Peyer's patch (tissue), 4 donors: ENCODE data around the gene SURF2. TPM values are rescaled to one million over a fixed set of nuclear protein-coding genes. Genes with fewer than 3 reads are reported as not detected.

Experiments used
- DNase-seq, 3 donors: peaks; one replicate each; pipeline ENCODE4 v3.0.0-alpha.2; 2017 to 2019
- H3K27ac ChIP-seq, 4 donors: fragments of 200-600 bp; sonication (generic); one replicate each; pipeline ENCODE4 v1.5.1; 2016 to 2019
- H3K27me3 ChIP-seq, 2 donors: fragments of 200-600 bp; sonication (generic); one replicate each; pipeline ENCODE4 v1.5.1; 2019
- H3K36me3 ChIP-seq, 3 donors: fragments of 200-600 bp; sonication (generic); one replicate each; pipeline ENCODE4 v1.5.1; 2016 to 2019
- H3K4me1 ChIP-seq, 4 donors: fragments of 200-600 bp; sonication (generic); one replicate each; pipeline ENCODE4 v1.5.1; 2016 to 2019
- H3K4me3 ChIP-seq, 4 donors: fragments of 200-600 bp; sonication (generic); 1 replicate in 3 of 4; 2 replicates in 1 of 4; pipeline ENCODE4 v1.5.1; 2016 to 2019; ENCODE audit warnings: mild to moderate bottlenecking in 1 of 4
- H3K9me3 ChIP-seq, 4 donors: fragments of 200-600 bp; sonication (generic); one replicate each; pipeline ENCODE4 v1.5.1; 2016 to 2019; ENCODE audit warnings: mild to moderate bottlenecking in 1 of 4
- POLR2A ChIP-seq, 2 donors: fragments of 450-650 bp; IDR thresholded peaks; one replicate each; pipeline ENCODE4 v1.5.1; 2017; ENCODE audit warnings: antibody characterized with exemption in 2 of 2, mild to moderate bottlenecking in 2 of 2, moderate library complexity in 2 of 2
- total RNA-seq, 4 donors: library from RNA; depleted of rRNA; stranded (reverse); fragments of >200 nt; gene quantifications; one replicate each; pipeline ENCODE4 v1.1.0, GENCODE V29; 2016
- TF ChIP-seq, protein P1 (sequence below), 6 experiments: fragments of 450-650 bp in 4 of 6; fragments of 200-600 bp in 2 of 6; sonication (generic) in 1 of 6; IDR thresholded peaks; one replicate each; pipeline ENCODE4 v1.5.1; 2017 to 2019; ENCODE audit warnings: antibody characterized with exemption in 6 of 6, mild to moderate bottlenecking in 3 of 6, moderate library complexity in 1 of 6

Gene SURF2
- total RNA-seq, 4 donors from 2014 or later, result 5.4 to 18.9 (median 15.3) TPM

DNA sequence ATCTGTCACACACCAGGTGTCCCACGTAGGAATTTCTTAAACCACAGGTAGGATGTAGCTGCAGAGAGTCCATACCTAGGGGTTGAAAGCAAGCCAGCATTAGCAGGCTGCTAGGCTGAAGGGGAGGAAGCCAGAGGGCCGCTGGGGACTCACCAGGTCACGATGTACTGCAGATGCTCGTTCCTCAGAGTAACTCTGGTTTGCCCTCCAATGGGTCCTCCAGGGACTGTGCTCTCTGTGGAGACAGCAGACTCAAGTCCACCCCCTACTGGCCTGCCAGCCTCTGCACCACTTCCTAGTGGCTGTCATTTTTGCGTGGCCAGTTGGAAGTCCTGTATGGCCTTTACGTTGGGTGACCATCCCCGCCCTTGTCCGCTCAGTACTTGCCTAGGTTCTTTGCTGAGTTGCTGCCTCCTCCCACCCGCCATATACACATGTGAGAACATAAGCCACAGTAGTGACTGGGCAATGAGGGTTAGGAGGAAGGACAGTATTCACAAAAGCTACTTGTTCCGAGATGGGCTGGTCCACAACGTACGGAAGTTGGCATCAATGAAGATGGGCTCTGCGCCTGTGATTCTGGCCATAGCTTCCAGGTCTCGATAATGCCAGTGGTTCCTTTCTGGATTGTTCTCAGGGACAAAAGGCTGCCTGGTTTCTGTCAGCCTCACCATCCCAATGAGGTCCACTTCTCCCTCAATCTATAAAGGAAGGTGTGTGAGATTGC is 4.3 kb upstream of the SURF2 start:
- no peaks in the 10 kb centered on the region for H3K27me3 ChIP-seq
- peak in 2 of 3 donors; percentile 39 to 67 for DNase-seq
- H3K4me1 ChIP-seq, result peaks cover 0 to 29% (median 20%) of the 10 kb centered on the region in 4 donors
- H3K27ac ChIP-seq, result no peak overlapping the region
- H3K4me3 ChIP-seq, result no peak overlapping the region
- TF ChIP-seq, protein P1, sequence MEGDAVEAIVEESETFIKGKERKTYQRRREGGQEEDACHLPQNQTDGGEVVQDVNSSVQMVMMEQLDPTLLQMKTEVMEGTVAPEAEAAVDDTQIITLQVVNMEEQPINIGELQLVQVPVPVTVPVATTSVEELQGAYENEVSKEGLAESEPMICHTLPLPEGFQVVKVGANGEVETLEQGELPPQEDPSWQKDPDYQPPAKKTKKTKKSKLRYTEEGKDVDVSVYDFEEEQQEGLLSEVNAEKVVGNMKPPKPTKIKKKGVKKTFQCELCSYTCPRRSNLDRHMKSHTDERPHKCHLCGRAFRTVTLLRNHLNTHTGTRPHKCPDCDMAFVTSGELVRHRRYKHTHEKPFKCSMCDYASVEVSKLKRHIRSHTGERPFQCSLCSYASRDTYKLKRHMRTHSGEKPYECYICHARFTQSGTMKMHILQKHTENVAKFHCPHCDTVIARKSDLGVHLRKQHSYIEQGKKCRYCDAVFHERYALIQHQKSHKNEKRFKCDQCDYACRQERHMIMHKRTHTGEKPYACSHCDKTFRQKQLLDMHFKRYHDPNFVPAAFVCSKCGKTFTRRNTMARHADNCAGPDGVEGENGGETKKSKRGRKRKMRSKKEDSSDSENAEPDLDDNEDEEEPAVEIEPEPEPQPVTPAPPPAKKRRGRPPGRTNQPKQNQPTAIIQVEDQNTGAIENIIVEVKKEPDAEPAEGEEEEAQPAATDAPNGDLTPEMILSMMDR (IDR thresholded peaks at IDR 0.05), result peak in 4 of 6 experiments; percentile 42 to 63 (median 56)
- no peak for TF ChIP-seq POLR2A (IDR thresholded peaks at IDR 0.05)
- H3K9me3 ChIP-seq, result no peaks in the 10 kb centered on the region
- peaks cover 0 to 50% (median 3%) of the 10 kb centered on the region in 3 donors for H3K36me3 ChIP-seq

DNA sequence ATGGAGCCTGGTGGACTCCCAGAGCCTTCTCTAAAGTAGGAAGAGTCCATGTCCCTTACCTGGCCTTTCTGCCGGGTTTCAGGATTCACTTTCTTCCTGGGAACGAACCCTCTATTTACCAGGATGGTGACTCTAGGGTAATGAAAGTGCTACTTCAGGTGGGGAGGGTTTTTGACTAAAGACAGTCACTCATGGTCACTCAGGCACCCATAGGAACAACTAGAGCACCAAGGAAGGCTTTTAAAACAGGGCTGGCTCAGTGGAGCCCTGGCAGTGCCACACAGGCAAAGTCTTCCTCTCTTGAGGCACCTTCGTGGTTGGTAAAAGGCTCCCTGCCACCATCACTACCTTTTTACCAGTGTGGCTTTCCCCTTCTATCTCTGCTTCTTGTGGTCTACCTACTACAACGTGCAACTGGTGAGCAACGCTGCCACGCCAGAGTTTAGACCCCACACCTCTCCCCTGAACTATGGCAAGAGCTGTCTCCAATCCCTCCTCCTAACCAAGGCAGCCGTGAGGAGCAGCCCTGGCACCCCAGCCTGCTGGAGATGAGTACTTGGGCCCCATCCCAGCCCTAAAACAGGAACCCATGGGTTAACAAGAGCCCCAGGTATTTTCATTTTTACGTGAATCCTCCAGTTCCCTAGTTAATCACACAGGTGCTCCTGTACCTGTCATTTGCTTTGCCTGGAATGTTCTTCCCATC is 3.6 kb upstream of the SURF2 start:
- Histone ChIP-seq H3K27ac (no peak overlapping the region), H3K4me1 (peaks cover 0 to 35% (median 19%) of the 10 kb centered on the region in 4 donors), H3K4me3 (no peak overlapping the region), H3K36me3 (peaks cover 0 to 50% (median 3%) of the 10 kb centered on the region in 3 donors), H3K9me3 (no peaks in the 10 kb centered on the region), H3K27me3 (no peaks in the 10 kb centered on the region)
- DNase-seq, result no peak
- no peak for TF ChIP-seq POLR2A (IDR thresholded peaks at IDR 0.05)
- TF ChIP-seq, protein P1 (IDR thresholded peaks at IDR 0.05), result no peak

DNA sequence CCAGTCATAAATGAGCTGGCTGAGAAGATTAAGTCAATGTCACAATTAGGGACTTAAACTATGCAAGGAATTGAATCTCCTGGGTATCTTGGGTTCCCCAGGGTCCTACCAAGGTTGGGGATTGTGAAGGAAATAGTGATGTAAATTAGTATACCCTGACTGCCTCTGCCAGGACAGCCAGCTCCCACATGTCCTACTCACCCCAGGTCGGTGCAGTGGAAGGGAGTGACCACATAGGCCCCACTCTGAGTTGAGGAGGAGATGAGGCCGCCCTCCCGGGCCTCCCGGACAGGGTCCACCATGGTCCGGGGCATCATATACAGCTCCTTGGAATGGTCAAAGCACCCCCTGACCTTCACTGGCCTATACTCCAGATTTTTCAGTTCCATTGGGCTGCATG is 2.8 kb upstream of the SURF2 start:
- Histone ChIP-seq H3K27ac (no peak overlapping the region), H3K4me1 (peaks cover 0 to 38% (median 19%) of the 10 kb centered on the region in 4 donors), H3K36me3 (peaks cover 0 to 50% (median 3%) of the 10 kb centered on the region in 3 donors), H3K9me3 (no peaks in the 10 kb centered on the region), H3K27me3 (no peaks in the 10 kb centered on the region), H3K4me3 (no peak overlapping the region)
- no peak for DNase-seq
- no peak for TF ChIP-seq POLR2A (IDR thresholded peaks at IDR 0.05)
- TF ChIP-seq, protein P1 (IDR thresholded peaks at IDR 0.05), result no peak

DNA sequence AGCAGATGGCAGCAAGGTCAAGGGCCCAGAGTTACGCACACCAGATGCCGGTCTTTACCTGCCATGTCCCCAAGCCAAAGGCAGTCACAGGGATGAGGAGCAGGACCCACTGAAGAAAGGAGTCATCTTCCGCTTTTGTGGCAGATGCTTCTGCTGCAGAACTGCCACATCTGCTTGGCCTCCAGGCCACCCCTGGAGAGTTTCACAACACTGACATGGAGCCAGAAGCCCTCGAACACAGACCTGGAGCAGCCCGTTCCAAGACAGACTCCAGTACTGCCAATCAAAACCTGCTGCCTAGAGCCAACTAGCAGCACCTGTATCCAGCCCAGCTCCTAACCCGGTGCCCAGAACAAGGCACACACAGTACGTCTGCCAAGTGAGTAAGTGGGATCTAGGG is 1.6 kb upstream of the SURF2 start:
- Histone ChIP-seq H3K4me1 (peaks cover 0 to 34% (median 10%) of the 10 kb centered on the region in 4 donors), H3K36me3 (peaks cover 0 to 49% (median 3%) of the 10 kb centered on the region in 3 donors), H3K27me3 (no peaks in the 10 kb centered on the region), H3K9me3 (no peaks in the 10 kb centered on the region), H3K27ac (no peak overlapping the region), H3K4me3 (no peak overlapping the region)
- TF ChIP-seq POLR2A (IDR thresholded peaks at IDR 0.05), result no peak
- TF ChIP-seq, protein P1 (IDR thresholded peaks at IDR 0.05), result no peak
- no peak for DNase-seq

DNA sequence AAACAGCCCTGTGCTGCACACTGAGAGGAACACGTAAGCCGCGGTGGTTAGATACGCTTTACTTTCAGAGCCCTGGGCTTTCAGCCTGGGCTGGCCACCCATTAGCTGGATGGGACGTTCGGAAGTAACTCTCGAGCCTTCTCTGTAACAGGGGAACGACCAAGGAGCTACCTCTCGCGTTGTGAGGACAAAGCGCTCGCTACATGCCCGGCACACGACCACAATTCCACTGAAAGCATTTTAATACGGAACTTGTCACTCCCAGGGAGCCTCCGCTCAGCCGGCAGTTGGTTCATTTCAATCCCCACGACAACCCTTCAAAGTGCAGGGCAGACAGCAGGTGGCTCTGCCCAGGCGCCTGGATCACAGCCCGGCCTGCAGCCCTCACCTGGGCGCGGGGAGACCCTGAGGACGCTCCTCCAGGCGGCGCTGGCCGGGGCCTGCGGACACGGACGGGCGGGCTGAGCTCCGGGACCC is 431 bp upstream of the SURF2 start:
- TF ChIP-seq, protein P1 (IDR thresholded peaks at IDR 0.05), result no peak
- no peak for TF ChIP-seq POLR2A (IDR thresholded peaks at IDR 0.05)
- no peaks in the 10 kb centered on the region for H3K27me3 ChIP-seq
- peak overlapping the region; percentile 70 to 91 (median 84) for H3K4me3 ChIP-seq
- peak overlapping the region; percentile 72 to 88 (median 80) for H3K27ac ChIP-seq
- DNase-seq, result peak in 1 of 3 donors; percentile 62
- no peaks in the 10 kb centered on the region for H3K9me3 ChIP-seq
- peaks cover 0 to 41% (median 10%) of the 10 kb centered on the region in 4 donors for H3K4me1 ChIP-seq
- peaks cover 0 to 48% (median 0%) of the 10 kb centered on the region in 3 donors for H3K36me3 ChIP-seq
